GM18526 (cell line): ENCODE data around the gene SH3BP2.

ENCODE experiments used
- POLR2A ChIP-seq: IDR thresholded peaks from 3 replicates; pipeline ENCODE4 v1.6.1; 2011; ENCODE audit not compliant: insufficient read length; ENCODE audit errors: extremely low read depth

SH3BP2 gene

DNA sequence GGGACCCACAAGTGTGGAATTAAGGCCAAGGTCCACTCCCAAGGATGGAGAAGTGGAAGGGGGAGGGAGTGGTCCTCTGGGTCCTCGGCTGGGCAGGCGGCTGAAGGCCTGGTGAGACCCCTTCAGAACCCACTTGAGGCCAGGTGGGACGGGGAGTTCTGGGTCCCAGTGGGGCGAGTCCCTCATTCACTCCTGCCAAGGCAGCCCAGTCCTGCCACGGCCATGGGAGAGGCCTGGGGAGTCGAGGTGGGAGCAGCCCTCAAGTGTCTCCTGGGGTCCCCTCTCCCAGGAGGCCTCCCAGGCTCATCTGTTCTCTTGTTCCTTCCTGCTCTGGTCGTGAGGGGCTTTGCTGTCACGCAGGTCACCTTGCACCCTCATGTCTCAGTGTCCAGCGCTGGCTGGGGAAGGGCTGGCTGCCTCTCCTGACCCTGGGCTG lies 6.1 kb upstream of the SH3BP2 start:
- TF ChIP-seq POLR2A: no peak

DNA sequence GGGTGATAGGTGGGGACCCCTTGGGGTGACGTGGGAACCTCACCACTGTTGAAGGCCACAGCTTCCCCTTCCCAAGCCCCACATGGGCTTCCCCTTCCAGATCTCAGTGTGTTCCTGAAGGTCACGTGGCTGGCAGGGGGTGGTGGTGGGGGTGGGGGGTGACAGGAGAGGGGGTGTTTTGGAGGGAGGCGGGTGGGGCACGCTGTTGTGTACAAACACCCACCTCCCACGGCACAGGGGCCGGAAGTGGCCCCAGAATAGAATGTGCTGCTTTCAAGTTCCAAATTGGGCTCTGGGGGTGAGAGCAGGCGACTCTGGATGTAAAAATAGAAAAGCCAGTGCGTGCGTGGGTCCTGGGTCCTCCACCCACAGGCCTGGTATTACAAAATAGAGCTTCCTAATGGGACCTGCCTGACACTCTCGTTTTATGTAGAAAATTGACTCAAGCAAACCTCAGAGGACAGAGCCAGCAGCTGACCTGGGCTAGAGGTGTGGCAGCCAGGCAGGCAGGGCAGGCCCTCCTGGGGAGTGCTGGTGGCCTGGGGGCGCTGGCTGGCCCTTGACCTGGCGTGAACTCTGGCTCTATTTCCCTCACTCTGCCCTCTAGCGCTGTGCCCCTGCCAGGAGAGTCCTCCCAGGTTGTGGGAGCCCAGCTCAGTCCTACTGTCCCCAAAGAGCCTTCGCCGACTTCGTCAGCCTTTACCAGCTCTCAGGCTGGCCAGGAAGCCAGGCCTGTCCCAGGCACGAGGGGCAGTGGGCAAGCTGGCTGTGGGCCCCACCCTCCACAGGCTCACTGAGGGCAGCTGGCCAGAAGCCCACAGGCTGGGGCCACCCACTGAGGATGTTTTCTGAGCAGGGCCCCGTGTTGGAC lies 5.4 kb upstream of the SH3BP2 start:
- TF ChIP-seq POLR2A: no peak

DNA sequence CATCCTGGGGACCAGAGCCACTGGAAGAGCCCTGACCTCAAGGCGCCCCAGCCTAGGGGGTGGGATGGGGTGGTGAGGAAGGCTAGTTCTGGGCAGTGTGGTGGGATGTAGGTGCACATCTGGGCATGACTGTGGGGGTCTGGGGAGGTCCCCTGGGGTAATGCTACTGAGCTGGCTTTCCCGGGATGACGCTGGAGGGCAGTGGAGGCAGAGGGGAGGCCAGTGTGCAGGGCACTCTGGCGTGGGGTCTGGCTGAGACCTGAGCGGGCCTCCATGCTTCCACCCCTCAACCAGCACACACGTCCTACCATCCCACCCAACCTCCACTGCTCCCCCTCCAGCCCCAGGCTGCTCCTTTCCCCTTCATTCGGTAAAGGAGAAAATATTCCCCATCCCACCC lies 4.8 kb upstream of the SH3BP2 start:
- TF ChIP-seq POLR2A: no peak

DNA sequence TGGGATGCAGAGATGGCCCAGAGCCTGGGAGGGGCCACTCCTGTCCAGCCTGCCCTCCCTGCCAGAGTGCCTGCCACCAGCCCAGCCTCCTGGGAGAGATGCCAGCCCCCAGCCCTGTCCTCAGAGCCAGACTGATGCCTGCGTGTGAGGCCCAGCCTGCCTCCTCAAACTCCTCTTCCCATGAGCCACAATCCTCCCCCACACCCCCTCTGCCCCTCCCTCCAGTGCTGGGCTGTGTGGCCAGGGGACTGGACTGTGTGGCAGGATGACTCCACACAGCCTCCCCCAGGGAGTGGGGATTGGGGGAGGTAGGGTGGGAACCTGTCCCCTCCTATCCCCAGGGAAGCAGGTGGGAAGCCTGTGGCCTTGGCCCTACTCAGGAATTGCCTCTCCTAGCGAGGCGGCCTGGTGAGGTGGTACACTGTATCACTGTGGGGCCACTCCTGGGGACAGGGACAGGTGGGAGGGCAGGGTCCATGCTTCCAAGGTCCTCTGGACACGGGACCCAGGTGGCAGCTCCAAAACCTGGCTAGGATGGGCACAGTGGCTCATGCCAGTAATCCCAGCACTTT lies 4.3 kb upstream of the SH3BP2 start:
- no peak for TF ChIP-seq POLR2A

DNA sequence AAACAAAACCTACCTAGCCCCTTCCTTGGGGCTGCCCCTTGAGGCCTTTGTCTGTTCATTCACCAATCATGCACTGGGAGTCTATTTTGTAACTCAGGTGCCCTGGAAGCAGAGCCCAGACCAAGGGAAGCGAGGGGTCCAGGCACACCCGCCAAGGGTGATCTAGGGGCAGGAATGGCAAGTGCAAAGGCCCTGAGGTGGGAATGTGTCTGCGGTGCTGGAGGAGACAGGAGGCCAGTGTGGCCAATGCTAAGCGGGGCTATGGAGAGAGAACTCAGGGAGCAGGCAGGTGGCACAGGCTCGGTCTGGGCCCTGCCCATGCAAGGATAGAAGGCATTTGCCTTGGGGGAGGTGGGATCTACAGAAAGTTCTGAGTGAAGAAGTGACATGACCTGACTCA lies 3.5 kb upstream of the SH3BP2 start:
- TF ChIP-seq POLR2A: no peak

DNA sequence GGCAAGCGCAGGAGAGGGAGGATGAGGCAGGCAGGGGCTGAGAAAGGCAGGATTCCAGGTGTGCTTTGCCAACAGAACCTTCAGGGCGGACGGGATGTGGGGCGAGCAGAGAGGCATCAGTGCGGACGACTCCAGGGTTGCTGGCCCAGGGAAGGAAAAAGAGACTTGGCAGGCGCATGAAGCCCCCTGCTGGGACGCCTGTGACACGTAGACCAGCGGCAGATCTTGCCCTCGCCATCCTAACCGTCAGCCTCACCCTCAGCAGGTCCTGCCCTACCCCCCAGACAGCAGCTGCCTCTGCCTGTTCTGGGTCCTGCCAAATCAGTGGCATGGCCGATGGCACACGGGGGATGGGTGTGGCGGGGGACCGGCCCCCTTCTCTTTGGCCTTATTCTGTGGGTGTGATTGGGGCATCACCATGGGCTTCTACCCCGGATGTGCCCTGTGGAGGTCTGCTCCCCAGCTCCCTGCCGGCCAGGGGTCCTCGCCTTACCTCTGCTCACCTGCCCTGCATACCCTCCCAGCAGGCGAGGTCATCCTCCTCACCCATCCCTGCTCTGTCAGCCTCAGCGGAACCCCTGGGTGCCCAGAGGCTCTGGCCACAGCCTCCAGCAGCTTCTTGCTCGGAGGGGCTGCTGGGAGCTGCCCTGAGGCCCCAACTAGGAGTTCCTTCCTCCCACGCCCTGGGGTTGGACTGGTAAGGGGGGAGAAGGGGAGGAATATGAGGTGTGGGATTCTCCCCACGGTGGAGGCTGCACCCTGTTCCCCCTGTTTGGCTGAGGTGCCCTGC lies 2.9 kb upstream of the SH3BP2 start:
- TF ChIP-seq POLR2A: no peak

DNA sequence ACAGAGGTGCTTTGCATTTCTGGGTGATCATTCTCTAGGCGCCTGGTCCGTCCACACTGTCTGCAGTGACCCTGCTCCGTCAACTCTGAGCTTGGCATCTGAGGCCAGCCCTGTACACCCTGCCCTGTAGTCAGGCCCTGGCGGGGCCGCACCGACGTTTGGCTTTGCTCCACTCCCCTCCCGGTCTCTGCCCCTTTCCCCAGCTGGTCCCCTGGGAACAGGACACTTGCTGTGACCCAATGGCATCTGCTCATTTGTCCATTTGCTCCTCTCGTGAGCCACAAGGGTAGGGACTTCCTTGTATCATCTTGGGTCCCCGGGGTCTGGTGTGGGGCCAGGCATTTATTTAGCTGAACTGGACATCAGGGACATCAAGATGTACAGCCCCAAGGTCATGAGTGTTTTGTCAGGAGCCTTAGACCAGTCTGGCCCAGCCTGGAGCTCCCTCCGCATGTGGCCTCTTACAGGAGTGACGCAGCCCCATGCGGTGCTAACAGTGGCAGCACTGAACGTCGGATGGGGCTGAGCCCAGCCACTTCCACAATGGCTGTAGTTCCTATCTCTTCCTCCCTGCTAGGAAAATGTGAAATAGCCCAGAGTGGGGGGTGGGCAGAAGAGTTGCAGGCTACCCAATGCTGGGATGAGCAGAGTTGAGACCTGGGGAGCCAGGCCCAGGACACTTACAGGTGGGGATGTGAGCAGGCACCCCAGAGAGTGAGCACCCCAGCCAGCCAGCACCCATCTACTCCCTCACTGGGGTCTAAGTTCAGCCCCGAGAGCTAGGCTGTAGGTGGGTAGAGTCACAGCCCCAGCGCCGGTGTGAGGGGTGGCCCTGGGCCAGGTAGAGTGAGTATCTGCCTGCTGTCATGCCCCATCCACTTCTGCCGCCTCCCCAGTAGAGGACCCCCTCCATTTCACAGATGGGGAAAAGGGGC lies 2.0 kb upstream of the SH3BP2 start:
- no peak for TF ChIP-seq POLR2A

DNA sequence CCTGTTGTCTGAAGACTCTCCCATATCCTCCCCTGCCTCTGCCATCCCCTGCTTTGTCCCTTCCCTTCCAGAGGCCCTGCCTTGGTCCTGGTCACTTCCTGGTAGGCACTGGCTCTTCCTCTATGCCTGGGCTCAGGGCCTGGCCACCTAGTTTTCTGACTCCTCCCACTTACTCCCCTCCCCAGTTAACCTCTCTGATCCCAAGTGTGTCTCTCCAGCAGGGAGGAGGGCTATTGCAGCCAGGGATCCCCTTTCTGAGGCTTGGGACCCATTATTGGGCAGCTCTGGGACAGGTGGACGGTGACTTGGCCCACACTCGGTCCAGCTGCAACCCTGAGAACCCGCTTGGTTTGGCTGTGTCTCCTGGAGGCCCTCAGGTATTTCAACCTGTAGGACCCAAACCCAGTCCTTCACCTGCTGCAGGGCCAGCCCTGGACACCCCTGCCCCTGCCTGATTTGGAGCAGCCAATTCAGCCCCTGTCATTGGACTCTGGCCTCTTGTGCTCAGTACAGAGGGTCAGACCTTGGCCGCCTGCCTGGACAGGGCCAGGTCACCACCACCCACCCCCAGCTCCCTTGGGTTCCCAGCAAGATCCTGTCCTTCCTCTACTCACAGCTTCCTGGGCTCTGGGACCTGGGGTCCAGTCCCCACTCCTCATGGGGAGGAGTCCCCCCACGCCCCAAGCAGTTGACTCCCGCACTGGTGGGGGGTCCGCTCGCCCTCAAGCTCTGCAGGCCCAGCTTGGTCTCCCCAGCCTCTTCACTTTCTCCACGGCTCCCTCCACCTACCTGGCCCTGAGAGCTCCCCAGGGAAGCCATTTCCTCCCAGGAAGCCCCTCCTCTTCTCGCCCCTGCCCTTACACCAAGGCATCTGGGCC lies 1.1 kb upstream of the SH3BP2 start:
- TF ChIP-seq POLR2A: no peak

DNA sequence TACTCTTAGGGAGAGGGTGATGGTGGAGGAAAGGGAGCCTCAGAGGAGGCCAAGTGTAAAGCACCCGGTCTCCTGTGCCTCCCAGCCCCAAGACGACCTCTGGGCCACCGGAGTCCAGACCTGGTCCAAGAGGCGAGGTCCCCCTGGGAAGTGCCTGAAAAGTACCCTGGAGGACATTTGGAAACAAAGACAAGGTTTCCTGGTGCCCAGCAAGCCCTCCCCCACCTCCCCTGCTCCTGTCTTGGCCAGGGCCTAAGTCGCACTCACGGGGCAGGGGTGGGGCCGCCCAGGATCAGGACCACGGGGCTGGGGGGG lies 532 bp upstream of the SH3BP2 start:
- TF ChIP-seq POLR2A: no peak

DNA sequence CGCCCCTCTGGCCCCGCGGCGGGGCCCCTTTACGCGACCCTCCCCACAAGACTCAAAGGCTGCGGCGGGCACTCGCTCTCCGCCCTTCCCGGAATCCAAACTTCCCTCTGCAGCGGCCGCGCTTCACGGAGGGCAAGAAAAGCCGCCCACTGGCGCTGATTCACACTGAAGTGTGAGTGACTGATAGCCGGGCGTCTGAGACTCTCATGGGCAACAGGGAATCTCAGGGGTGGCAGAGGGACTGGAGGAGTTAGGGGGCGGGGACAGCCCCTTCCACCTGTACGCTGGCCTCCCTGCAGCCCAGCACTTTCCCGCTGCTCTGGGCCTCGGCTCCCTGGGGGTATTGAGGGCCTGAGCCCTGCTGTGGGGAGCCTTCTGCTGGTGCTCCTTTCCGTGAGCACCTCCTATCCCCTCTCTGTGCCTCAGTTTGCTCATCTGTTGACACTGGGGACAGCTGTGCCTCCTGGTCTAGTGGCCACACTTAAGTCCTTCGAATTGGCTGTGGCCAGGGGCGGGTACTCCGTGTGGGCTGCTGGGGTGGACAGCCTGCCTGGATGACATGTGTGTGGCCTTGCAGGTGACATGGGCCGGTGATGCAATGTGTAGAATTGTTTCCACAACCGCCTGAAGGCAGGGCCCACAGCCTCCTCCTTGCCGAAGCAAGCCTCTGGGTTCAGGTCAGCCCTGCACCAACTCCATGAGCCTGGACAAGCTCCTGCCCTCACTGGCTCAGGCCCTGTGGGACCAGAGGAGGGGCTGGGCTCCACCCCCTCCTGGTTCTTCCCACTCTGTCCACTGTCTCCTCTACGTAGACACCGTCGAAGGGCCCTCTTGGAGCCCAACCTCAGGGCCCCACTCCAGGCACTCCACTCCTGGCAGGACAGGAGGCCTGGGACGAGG lies 951 bp downstream of the SH3BP2 start:
- TF ChIP-seq POLR2A: no peak

DNA sequence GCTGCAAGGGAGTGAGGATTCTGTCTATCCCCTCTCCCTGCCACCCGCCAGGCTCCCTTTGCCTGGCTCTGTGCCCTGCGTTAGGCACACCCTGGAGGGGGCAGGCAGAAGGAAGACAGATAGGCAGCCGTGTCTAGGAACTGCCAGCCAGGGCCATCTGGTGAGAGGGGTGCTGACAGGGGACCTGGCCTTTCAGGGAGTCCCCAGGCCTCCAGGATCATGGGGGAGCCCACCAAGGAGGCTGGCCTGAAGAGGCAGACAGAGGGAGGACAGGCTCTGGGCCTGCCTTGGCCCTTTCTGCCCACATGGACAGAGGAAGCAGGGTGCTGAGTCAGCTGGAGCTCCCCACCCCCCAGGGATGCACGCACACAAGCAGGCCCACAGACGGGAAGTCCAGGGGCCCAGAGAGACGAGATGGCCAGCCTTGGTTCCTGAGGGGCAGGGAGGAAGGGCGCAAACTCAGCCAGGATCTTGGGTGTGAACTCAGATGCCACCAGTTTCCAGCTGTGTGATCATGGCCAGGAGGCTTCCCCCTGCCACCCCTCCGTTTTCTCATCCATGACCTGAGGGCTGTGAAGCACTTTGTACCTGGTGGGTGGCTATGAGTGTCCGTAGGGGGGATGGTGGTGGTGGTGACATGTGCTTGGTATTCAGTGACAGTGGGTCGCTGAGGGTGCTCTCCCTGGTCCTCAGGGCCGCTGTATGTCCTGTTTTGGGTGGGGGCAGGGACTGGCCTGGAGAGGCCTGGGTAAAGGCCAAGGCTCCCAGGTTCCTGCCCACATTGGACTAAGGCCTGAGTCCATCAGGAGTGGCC lies 1.8 kb downstream of the SH3BP2 start:
- no peak for TF ChIP-seq POLR2A

DNA sequence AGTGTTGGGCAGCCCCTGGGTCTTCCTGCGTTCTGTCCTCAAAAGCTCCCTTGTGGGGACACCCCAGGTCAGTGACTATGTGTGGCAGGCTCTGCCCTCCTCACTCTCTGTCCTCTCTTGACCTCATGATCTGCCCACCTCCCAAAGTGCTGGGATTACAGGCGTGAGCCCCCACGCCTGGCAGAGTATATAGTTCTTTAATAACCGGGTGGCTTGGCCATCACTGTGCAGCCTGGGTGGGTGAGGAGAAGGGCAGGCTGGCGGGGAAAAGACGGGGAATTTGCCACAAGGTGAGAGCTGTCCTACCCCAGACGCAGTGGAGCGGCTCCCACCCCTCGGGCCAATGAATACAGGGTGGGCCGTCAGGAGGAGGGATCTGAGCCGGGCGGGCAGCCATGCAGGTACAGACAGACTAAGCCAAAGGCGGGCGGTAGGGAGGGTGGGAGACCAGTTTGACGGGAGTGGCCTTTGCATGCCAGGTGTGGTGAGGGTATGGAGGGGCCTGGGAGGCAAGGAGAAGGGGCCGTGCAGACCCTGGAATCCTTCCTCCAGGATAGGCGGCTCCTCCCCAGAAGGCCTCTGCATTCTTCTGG lies 2.5 kb downstream of the SH3BP2 start:
- TF ChIP-seq POLR2A: no peak
